Thyroid gland (tissue), 4 donors: ENCODE data around the gene ASIP. TPM values are rescaled to one million over a fixed set of nuclear protein-coding genes. Genes with fewer than 3 reads are reported as not detected.
"Not testable (repeated sequence)": the region's sequence is repeated elsewhere in the genome, so short reads cannot be mapped to it uniquely, and the experiment has no call there.

ENCODE experiments used
- DNase-seq, 2 donors: peaks; one replicate each; pipeline ENCODE4 v3.0.0-alpha.2; 2019
- H3K27ac ChIP-seq, 3 donors: fragments of 200-600 bp; sonication (generic); 1 replicate in 2 of 3; 2 replicates in 1 of 3; pipeline ENCODE4 v1.5.1; 2016 to 2019; ENCODE audit warnings: mild to moderate bottlenecking in 1 of 3, moderate library complexity in 1 of 3
- H3K27me3 ChIP-seq: fragments of 200-600 bp; sonication (generic); one replicate; pipeline ENCODE4 v1.5.1; 2019
- H3K36me3 ChIP-seq, 2 donors: fragments of 200-600 bp; sonication (generic); one replicate each; pipeline ENCODE4 v1.5.1; 2016 to 2019
- H3K4me1 ChIP-seq, 2 donors: fragments of 200-600 bp; sonication (generic); one replicate each; pipeline ENCODE4 v1.5.1; 2017 to 2019
- H3K4me3 ChIP-seq, 3 donors: fragments of 200-600 bp; sonication (generic); replicated peaks in 1 of 3; 1 replicate in 2 of 3; 2 replicates in 1 of 3; pipeline ENCODE4 v1.5.1; 2016; ENCODE audit warnings: mild to moderate bottlenecking in 1 of 3
- H3K9me3 ChIP-seq: fragments of 200-600 bp; sonication (generic); one replicate; pipeline ENCODE4 v1.5.1; 2017
- POLR2A ChIP-seq, 2 donors: fragments of 450-650 bp; IDR thresholded peaks; one replicate each; pipeline ENCODE4 v1.6.1; 2017; ENCODE audit warnings: antibody characterized with exemption in 2 of 2, mild to moderate bottlenecking in 2 of 2, moderate library complexity in 1 of 2
- WGBS, 2 donors: methylation state at CpG; one replicate each; pipeline ENCODE4 v1.1.5; 2017; 5-methylcytosine and 5-hydroxymethylcytosine counted together
- intact Hi-C: fragments of 100-400 bp; cut with DNase I; formaldehyde crosslinking; loops from one replicate; pipeline ENCODE4 v1.15.1; 2023
- total RNA-seq, 4 donors: library from RNA; depleted of rRNA; stranded (reverse); fragments of >200 nt; gene quantifications; one replicate each; pipeline ENCODE4 v1.2.3, GENCODE V29; 2016
- TF ChIP-seq, protein P1 (sequence below), 6 experiments: fragments of 200-600 bp in 3 of 6; fragments of 450-650 bp in 3 of 6; sonication (generic) in 3 of 6; IDR thresholded peaks; one replicate each; pipeline ENCODE4 v1.5.1; 2016 to 2019; ENCODE audit warnings: antibody characterized with exemption in 6 of 6, mild to moderate bottlenecking in 2 of 6, inconsistent platforms in 1 of 6, moderate library complexity in 1 of 6

ASIP gene
- total RNA-seq, 4 donors from 2014 or later = not detected

DNA sequence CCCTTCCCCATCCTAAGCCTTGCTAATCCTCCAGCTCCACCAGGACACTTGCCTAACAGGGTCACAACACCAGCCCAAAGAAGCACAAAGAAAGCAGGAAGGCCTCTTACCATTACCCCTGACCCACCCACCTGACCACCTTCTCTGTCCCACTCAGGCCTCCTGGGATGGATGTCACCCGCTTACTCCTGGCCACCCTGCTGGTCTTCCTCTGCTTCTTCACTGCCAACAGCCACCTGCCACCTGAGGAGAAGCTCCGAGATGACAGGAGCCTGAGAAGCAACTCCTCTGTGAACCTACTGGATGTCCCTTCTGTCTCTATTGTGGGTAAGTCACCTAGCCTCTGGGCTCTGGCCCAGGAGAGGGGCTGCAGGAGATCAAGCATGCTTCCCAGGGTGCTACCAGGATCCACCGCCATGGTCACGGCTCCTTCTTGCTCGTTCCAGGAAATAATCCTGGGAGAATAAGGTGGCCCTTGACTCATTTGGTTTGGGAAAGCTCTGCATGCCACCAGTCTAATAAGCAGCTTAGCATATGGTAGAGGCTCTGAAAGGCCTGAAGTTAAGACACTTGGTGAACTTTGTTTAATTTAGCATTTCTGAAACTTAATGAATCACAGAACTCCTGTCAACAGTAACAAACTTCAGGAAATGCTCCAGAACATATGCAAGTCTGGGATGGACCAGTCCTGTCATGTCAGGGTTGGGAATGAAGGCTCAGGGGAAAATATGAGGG lies 19.2 kb downstream of the ASIP start:
- H3K9me3 ChIP-seq = no peaks in the 10 kb centered on the region
- no peaks in the 10 kb centered on the region for H3K27me3 ChIP-seq
- H3K27ac ChIP-seq = no peak overlapping the region
- TF ChIP-seq POLR2A (IDR thresholded peaks at IDR 0.05) = no peak
- TF ChIP-seq, protein P1, sequence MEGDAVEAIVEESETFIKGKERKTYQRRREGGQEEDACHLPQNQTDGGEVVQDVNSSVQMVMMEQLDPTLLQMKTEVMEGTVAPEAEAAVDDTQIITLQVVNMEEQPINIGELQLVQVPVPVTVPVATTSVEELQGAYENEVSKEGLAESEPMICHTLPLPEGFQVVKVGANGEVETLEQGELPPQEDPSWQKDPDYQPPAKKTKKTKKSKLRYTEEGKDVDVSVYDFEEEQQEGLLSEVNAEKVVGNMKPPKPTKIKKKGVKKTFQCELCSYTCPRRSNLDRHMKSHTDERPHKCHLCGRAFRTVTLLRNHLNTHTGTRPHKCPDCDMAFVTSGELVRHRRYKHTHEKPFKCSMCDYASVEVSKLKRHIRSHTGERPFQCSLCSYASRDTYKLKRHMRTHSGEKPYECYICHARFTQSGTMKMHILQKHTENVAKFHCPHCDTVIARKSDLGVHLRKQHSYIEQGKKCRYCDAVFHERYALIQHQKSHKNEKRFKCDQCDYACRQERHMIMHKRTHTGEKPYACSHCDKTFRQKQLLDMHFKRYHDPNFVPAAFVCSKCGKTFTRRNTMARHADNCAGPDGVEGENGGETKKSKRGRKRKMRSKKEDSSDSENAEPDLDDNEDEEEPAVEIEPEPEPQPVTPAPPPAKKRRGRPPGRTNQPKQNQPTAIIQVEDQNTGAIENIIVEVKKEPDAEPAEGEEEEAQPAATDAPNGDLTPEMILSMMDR (IDR thresholded peaks at IDR 0.05) = no peak
- no peak overlapping the region for H3K4me3 ChIP-seq
- intact Hi-C loops = no loop called here
- DNase-seq = no peak
- WGBS, 2 donors = 87 to 92% methylated on average over 5 of the region's 5 CpGs
- no peaks in the 10 kb centered on the region for H3K36me3 ChIP-seq
- H3K4me1 ChIP-seq = peaks cover 0 to 9% of the 10 kb centered on the region in 2 donors

DNA sequence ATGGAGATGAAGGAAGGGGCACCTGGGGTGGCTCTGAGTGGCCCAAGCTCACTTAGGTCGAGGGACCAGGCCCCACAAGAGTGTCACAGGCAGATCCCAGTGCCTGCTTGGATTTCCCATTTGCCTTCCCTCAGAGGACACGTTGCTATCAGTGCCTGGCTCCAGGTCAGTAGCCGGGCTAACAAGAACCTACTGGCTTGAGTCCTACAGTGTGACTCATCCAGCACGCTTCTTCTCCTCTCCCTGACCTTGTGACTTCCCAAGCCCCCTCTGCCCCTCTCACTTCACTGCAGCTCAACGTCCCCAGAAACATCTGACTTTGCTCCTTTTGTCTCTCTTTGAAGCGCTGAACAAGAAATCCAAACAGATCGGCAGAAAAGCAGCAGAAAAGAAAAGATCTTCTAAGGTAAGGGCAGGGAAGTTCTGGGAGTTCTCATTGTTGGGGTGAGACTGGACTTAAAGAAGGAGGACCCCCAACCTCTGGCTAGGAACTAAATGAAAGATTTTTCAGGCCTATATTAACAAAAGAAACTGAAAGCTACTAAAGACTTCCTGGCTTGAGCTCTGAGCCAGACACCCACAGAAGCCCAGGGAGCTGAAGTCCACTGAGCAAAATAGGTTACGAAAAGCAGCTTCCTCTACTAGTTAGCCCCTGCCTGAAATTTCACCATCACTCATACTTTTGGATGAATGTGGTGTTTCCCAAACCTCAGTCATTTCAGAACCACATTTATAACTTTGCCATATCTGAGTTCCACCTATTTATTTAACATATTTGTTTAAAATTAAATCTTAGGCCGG lies 21.5 kb downstream of the ASIP start:
- 55 to 56% methylated on average over 7 to 9 of the region's 9 CpGs for WGBS, 2 donors
- no peaks in the 10 kb centered on the region for H3K9me3 ChIP-seq
- no peaks in the 10 kb centered on the region for H3K27me3 ChIP-seq
- peak; percentile 50 to 60 for DNase-seq
- H3K4me1 ChIP-seq = peaks cover 0 to 9% of the 10 kb centered on the region in 2 donors
- H3K4me3 ChIP-seq = no peak overlapping the region
- no peak for TF ChIP-seq POLR2A (IDR thresholded peaks at IDR 0.05)
- TF ChIP-seq, protein P1 (IDR thresholded peaks at IDR 0.05) = no peak
- no peaks in the 10 kb centered on the region for H3K36me3 ChIP-seq
- intact Hi-C loops = no loop called here
- H3K27ac ChIP-seq = peak overlapping the region; percentile 15 to 70 (median 54)

DNA sequence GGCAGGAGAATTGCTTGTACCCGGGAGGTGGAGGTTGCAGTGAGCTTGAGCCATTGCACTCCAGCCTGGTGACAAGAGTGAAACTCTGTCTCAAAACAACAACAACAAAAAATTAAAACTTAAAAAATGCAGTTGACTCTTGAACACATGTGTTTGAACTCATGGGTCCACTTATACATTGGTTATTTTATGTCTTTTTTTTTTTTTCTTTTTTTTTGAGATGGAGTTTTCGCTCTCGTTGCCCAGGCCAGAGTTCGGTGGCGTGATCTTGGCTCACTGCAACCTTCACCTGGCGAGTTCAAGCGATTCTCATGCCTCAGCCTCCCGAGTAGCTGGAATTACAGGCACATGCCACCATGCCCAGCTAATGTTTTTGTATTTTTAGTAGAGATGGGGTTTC lies 22.2 kb downstream of the ASIP start:
- intact Hi-C loops, H3K36me3 ChIP-seq, H3K9me3 ChIP-seq, H3K27me3 ChIP-seq, DNase-seq, H3K4me3 ChIP-seq, H3K27ac ChIP-seq, H3K4me1 ChIP-seq: not testable (repeated sequence)
- WGBS, 2 donors = 97 to 98% methylated on average over 8 of the region's 8 CpGs

DNA sequence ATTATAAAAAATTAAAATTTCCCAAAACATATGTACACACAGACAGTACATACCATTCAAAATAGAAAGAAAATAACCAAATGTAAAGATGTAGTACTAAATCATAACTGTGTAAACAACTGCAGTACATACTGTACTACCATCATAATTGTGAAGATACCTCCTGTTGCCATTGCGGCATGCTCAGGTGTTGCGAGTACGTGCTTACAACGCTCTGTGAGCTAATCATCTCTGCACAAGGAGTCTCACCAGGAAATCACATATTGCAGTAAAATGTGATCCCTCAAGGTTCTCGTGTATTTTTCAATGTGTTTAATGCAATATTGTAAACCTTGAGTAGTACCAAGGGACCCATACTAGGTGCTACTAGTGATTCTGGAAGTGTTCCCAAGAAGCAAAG lies 22.9 kb downstream of the ASIP start:
- DNase-seq = no peak

DNA sequence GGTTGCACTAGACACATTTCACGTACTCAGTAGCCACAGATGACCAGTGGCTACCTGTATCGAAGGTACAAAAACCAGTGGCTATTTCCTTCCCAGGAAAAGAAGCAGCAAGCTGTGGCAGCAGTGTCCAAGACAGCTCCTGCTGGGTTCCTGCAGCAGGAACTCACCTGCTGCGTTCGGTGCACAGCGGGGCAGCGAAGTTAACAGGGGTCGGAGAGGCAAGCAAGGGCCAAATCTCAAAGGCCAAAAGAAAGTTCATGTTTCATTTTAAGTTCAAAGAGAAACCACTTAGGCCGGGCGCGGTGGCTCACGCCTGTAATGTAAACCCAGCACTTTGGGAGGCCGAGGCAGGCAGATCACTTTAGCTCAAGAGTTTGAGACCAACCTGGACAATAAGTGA lies 26.9 kb downstream of the ASIP start:
- Histone ChIP-seq H3K27me3 (no peaks in the 10 kb centered on the region), H3K9me3 (no peaks in the 10 kb centered on the region), H3K27ac (no peak overlapping the region), H3K36me3 (no peaks in the 10 kb centered on the region), H3K4me1 (peaks cover 0 to 18% of the 10 kb centered on the region in 2 donors), H3K4me3 (no peak overlapping the region)
- TF ChIP-seq, protein P1 (IDR thresholded peaks at IDR 0.05) = no peak
- TF ChIP-seq POLR2A (IDR thresholded peaks at IDR 0.05) = no peak
- intact Hi-C loops = no loop called here
- DNase-seq = no peak
- WGBS, 2 donors = 97 to 98% methylated on average over 12 of the region's 12 CpGs

More for the DNA sequence above, 22.9 kb downstream of the ASIP start:
- intact Hi-C loops = no loop called here
- Histone ChIP-seq H3K4me3 (no peak overlapping the region), H3K4me1 (peaks cover 0 to 14% of the 10 kb centered on the region in 2 donors), H3K36me3 (no peaks in the 10 kb centered on the region), H3K27me3 (no peaks in the 10 kb centered on the region), H3K9me3 (no peaks in the 10 kb centered on the region), H3K27ac (no peak overlapping the region)
- 98 to 99% methylated on average over 5 of the region's 5 CpGs for WGBS, 2 donors
- TF ChIP-seq, protein P1 (IDR thresholded peaks at IDR 0.05) = no peak
- no peak for TF ChIP-seq POLR2A (IDR thresholded peaks at IDR 0.05)
